Panc1 (cell line): ENCODE measurements around the gene CDYL2. TPM values are rescaled to one million over a fixed set of nuclear protein-coding genes. Genes with fewer than 3 reads are reported as not detected.

Experiments used
- ATAC-seq: fragments of 200-7000 bp; cut with Tn5 transposase; 2 replicates; pipeline ENCODE4 v1.9.1; 2020; ENCODE audit warnings: mild to moderate bottlenecking, moderate library complexity
- BruUV-seq: library from RNA; stranded (reverse); fragments of 400-500 nt; replicated peaks from 2 replicates; lab custom pipeline; 2021; lab: Mats Ljungman, UMichigan
- CTCF ChIA-PET: fragments of 300-600 bp; sonication (Branson Sonifier 250); formaldehyde crosslinking; loops from one replicate; lab custom pipeline; 2022; ENCODE audit warnings: antibody characterized with exemption; lab: Charles Lee
- POLR2A ChIA-PET: fragments of 300-600 bp; sonication (Branson Sonifier 250); formaldehyde crosslinking; loops from one replicate; lab custom pipeline; 2022; ENCODE audit warnings: antibody characterized with exemption; lab: Charles Lee
- DNase-seq: peaks from one replicate; pipeline ENCODE4 v3.0.0-alpha.2; 2010; ENCODE audit warnings: low read depth, low spot score
- H3K27ac ChIP-seq: 2 replicates; pipeline ENCODE4 v1.5.1; 2011; ENCODE audit warnings: mild to moderate bottlenecking, low read length, inconsistent platforms
- H3K27me3 ChIP-seq: fragments of 200-500 bp; sonication (Bioruptor generic); 2 replicates; pipeline ENCODE4 v1.6.0; 2014; ENCODE audit warnings: low read length, inconsistent platforms; ENCODE audit not compliant: control insufficient read depth, insufficient read depth
- H3K36me3 ChIP-seq: fragments of 200-500 bp; sonication (Bioruptor generic); 2 replicates; pipeline ENCODE4 v1.5.1; 2014; ENCODE audit warnings: inconsistent platforms, mild to moderate bottlenecking, low read length, moderate library complexity; ENCODE audit not compliant: control insufficient read depth, insufficient read depth
- H3K4me1 ChIP-seq: 2 replicates; pipeline ENCODE4 v1.5.1; 2011; ENCODE audit warnings: inconsistent platforms, mild to moderate bottlenecking, low read length, moderate library complexity; ENCODE audit not compliant: control insufficient read depth, insufficient read depth
- H3K4me3 ChIP-seq, 2 experiments: 2 replicates each; pipeline ENCODE4 v1.5.1; 2011 to 2012; ENCODE audit warnings: low read depth in 2 of 2, low read length in 2 of 2, mild to moderate bottlenecking in 2 of 2, inconsistent platforms in 1 of 2, moderate library complexity in 1 of 2
- H3K9me3 ChIP-seq: fragments of 200-500 bp; sonication (Bioruptor generic); 2 replicates; pipeline ENCODE4 v1.5.1; 2014; ENCODE audit warnings: low read depth, mild to moderate bottlenecking, inconsistent platforms, low read length, moderate library complexity; ENCODE audit not compliant: control insufficient read depth, insufficient read depth
- POLR2AphosphoS5 ChIP-seq: IDR thresholded peaks from 2 replicates; pipeline ENCODE4 v1.6.1; 2012; ENCODE audit warnings: mild to moderate bottlenecking, low read depth, low read length, moderate library complexity
- SIN3A ChIP-seq: IDR thresholded peaks from 2 replicates; pipeline ENCODE4 v1.6.1; 2012; ENCODE audit warnings: low read depth, mild to moderate bottlenecking, low read length, moderate library complexity, borderline replicate concordance; ENCODE audit not compliant: insufficient read depth
- TCF7L2 ChIP-seq: IDR thresholded peaks from 2 replicates; pipeline ENCODE4 v1.6.1; 2011; ENCODE audit warnings: mild to moderate bottlenecking, low read depth, low read length, inconsistent platforms
- in situ Hi-C: cut with HindIII; loops from 2 replicates; pipeline ENCODE4 v1.10.0; 2016; ENCODE audit warnings: low sequenced_read_pairs, low pct_unique_long_range_greater_than_20kb
- intact Hi-C: fragments of 100-400 bp; cut with micrococcal nuclease; formaldehyde crosslinking; loops from one replicate; pipeline ENCODE4 v1.10.0; 2022; ENCODE audit not compliant: unreplicated experiment
- total RNA-seq: library from RNA; stranded (reverse); gene quantifications from one replicate; pipeline ENCODE4 v1.2.1, GENCODE V29; 2021; ENCODE audit not compliant: unreplicated experiment
- TF ChIP-seq, protein P1 (sequence below): fragments of 450-650 bp; IDR thresholded peaks from 2 replicates; pipeline ENCODE4 v1.5.1; 2017; ENCODE audit warnings: mild to moderate bottlenecking
- TF ChIP-seq, protein P2 (sequence below), 2 experiments: IDR thresholded peaks; 2 replicates each; pipeline ENCODE4 v1.6.1; 2011 to 2012; ENCODE audit warnings: low read depth in 2 of 2, control low read depth in 1 of 2, low read length in 1 of 2, mild to moderate bottlenecking in 1 of 2, moderate library complexity in 1 of 2; ENCODE audit not compliant: insufficient read depth in 1 of 2

CDYL2 gene
- total RNA-seq, 1 experiment from 2014 or later: 6.1 TPM

DNA sequence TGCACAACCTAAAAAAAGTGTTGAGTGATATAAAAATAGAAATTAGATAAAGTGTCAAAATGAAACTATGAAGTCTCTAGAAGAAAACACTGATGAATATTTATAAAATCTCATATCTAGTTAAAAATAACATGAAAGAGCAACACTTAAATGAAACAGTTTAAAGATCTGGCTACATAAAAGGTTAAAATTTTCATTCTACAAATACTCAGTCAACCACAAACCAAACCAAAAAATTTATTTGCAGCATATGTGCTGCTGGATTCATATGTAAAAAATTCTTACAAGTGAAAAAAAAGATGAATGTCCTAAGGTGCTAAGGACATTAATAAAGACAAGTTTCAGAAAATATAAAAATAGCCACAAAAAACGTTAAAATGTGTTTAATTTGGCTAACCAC is 22.6 kb upstream of the CDYL2 start:
- CTCF ChIA-PET: no interaction called here
- TF ChIP-seq, protein P1, sequence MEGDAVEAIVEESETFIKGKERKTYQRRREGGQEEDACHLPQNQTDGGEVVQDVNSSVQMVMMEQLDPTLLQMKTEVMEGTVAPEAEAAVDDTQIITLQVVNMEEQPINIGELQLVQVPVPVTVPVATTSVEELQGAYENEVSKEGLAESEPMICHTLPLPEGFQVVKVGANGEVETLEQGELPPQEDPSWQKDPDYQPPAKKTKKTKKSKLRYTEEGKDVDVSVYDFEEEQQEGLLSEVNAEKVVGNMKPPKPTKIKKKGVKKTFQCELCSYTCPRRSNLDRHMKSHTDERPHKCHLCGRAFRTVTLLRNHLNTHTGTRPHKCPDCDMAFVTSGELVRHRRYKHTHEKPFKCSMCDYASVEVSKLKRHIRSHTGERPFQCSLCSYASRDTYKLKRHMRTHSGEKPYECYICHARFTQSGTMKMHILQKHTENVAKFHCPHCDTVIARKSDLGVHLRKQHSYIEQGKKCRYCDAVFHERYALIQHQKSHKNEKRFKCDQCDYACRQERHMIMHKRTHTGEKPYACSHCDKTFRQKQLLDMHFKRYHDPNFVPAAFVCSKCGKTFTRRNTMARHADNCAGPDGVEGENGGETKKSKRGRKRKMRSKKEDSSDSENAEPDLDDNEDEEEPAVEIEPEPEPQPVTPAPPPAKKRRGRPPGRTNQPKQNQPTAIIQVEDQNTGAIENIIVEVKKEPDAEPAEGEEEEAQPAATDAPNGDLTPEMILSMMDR: no peak
- TF ChIP-seq, protein P2, sequence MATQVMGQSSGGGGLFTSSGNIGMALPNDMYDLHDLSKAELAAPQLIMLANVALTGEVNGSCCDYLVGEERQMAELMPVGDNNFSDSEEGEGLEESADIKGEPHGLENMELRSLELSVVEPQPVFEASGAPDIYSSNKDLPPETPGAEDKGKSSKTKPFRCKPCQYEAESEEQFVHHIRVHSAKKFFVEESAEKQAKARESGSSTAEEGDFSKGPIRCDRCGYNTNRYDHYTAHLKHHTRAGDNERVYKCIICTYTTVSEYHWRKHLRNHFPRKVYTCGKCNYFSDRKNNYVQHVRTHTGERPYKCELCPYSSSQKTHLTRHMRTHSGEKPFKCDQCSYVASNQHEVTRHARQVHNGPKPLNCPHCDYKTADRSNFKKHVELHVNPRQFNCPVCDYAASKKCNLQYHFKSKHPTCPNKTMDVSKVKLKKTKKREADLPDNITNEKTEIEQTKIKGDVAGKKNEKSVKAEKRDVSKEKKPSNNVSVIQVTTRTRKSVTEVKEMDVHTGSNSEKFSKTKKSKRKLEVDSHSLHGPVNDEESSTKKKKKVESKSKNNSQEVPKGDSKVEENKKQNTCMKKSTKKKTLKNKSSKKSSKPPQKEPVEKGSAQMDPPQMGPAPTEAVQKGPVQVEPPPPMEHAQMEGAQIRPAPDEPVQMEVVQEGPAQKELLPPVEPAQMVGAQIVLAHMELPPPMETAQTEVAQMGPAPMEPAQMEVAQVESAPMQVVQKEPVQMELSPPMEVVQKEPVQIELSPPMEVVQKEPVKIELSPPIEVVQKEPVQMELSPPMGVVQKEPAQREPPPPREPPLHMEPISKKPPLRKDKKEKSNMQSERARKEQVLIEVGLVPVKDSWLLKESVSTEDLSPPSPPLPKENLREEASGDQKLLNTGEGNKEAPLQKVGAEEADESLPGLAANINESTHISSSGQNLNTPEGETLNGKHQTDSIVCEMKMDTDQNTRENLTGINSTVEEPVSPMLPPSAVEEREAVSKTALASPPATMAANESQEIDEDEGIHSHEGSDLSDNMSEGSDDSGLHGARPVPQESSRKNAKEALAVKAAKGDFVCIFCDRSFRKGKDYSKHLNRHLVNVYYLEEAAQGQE (IDR thresholded peaks at IDR 0.05; ENCODE audit: insufficient read depth in 1 of 2, low read depth in 2 of 2, low read length in 1 of 2): no peak
- TF ChIP-seq TCF7L2: no peak
- no peak for TF ChIP-seq SIN3A
- TF ChIP-seq POLR2AphosphoS5: no peak
- H3K36me3 ChIP-seq: no peaks in the 10 kb centered on the region
- intact Hi-C loops (no loop called here), in situ Hi-C loops (no loop called here)
- DNase-seq (no peak), ATAC-seq (no peak)
- no peak overlapping the region for H3K27ac ChIP-seq
- H3K9me3 ChIP-seq: no peaks in the 10 kb centered on the region
- H3K27me3 ChIP-seq: no peaks in the 10 kb centered on the region
- no peaks in the 10 kb centered on the region for H3K4me1 ChIP-seq
- POLR2A ChIA-PET: no interaction called here
- H3K4me3 ChIP-seq: no peak overlapping the region
- no TSS peak for BruUV-seq

DNA sequence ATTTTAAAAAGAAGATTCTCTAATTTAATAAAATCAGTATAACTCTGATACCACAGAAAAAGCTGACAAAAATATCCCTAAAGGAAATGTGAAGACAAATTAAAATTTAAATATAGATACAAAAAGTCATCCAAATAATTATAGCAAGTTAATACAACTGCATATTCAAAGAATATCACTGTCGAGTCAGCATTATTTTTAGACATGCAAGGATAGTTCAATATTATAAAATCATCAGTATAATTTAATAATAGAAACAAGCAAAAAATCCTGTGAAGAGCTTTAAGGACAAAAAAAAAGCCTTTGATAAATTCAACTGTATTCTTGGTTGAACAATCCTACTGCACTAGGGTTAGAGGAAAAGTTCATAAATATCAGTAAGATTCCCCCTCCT is 21.0 kb upstream of the CDYL2 start:
- H3K4me1 ChIP-seq: no peaks in the 10 kb centered on the region
- H3K27ac ChIP-seq: no peak overlapping the region
- CTCF ChIA-PET: no interaction called here
- POLR2A ChIA-PET: no interaction called here
- H3K36me3 ChIP-seq: no peaks in the 10 kb centered on the region
- intact Hi-C loops (no loop called here), in situ Hi-C loops (no loop called here)
- H3K4me3 ChIP-seq: no peak overlapping the region
- H3K27me3 ChIP-seq: no peaks in the 10 kb centered on the region
- no peaks in the 10 kb centered on the region for H3K9me3 ChIP-seq
- TF ChIP-seq, protein P2 (IDR thresholded peaks at IDR 0.05; ENCODE audit: insufficient read depth in 1 of 2, low read depth in 2 of 2, low read length in 1 of 2): no peak
- TF ChIP-seq, protein P1: no peak
- TF ChIP-seq POLR2AphosphoS5 (no peak), SIN3A (no peak), TCF7L2 (no peak)
- DNase-seq: no peak
- ATAC-seq: no peak
- no TSS peak for BruUV-seq
